PFSK-1 (cell line): Measurements from ENCODE around the gene CEACAM19.

ENCODE experiments used
- POLR2AphosphoS5 ChIP-seq: IDR thresholded peaks from 2 replicates; pipeline ENCODE4 v1.6.1; 2012; ENCODE audit warnings: low read depth, mild to moderate bottlenecking, control low read depth, low read length, moderate library complexity
- SIN3A ChIP-seq: IDR thresholded peaks from 2 replicates; pipeline ENCODE4 v1.6.1; 2012; ENCODE audit warnings: mild to moderate bottlenecking, low read length, moderate library complexity, borderline replicate concordance; ENCODE audit not compliant: insufficient read depth
- TAF1 ChIP-seq: IDR thresholded peaks from 2 replicates; pipeline ENCODE4 v1.6.1; 2012; ENCODE audit warnings: low read length, control low read depth, borderline replicate concordance; ENCODE audit not compliant: insufficient read depth

DNA sequence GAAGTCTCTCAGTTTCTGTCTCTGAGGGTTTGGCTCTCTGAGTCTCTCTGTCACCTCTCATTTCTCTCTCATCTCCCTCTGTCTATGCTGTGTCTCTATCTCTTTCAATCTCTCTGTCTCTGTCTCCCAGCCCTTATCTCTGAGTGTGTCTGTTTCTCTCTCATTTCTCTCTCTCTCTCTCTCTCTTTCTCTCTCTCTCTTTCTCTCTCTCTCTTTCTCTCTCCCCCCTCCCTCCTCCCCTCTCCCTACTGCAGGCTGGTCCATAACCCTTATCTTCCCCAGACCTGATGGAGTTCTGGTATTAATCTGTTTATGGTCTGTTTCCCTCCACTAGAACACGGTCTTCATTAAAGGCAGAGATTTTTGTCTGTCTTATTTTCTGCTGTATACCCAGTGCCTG lies 28.9 kb upstream of the CEACAM19 start:
- no peak for TF ChIP-seq POLR2AphosphoS5
- TF ChIP-seq SIN3A, result no peak
- no peak for TF ChIP-seq TAF1
